ENCODE results near the gene SCG5. TPM values are rescaled to one million over a fixed set of nuclear protein-coding genes. Genes with fewer than 3 reads are reported as not detected.

The SCG5 gene
- polyA plus RNA-seq, 1 of the 3 experiments (the other 2 are of a cell fraction): 11.0 TPM

- POLR2A ChIA-PET: no interaction called here
Measured at GRCh38 chr15:32736701-32737061, 95.2 kb downstream of the SCG5 start.

GRCh38 chr15:32737304-32737703 lies 95.8 kb downstream of the SCG5 start:
- no peak overlapping the region for H3K4me2 ChIP-seq
- CTCF ChIA-PET: interaction anchor here (0.6 kb wide), 1 partner anchor 38 kb away, joined by 3 read pairs; no protein-coding TSS in a partner anchor
- H3K79me2 ChIP-seq (ENCODE audit: insufficient read depth): peaks cover 3% of the 10 kb centered on the region; the same call in 1 of the 2 replicates
- 86% methylated on average over 4 of the region's 4 CpGs for WGBS (ENCODE audit: low lambda C conversion rate)
- peaks cover under 1% of the 10 kb centered on the region; the same call in 1 of the 2 replicates for H4K20me1 ChIP-seq (ENCODE audit: insufficient read depth)
- H3K36me3 ChIP-seq (replicated peaks in 1 of 2; ENCODE audit: control insufficient read depth in 1 of 2, insufficient read depth in 2 of 2, low read length in 1 of 2): peaks cover 3 to 46% of the 10 kb centered on the region in 2 experiments
- no peak overlapping the region for H3K4me3 ChIP-seq (ENCODE audit: low read depth in 2 of 2, low read length in 1 of 2)
- no peaks in the 10 kb centered on the region for H3K27me3 ChIP-seq (ENCODE audit: insufficient read depth)
- DNase-seq: no peak
- peaks cover 98% of the 10 kb centered on the region for H3F3A ChIP-seq (replicated peaks; ENCODE audit: insufficient read depth)
- POLR2A ChIA-PET: no interaction called here
- H3K9me2 ChIP-seq: no peaks in the 10 kb centered on the region
- TF ChIP-seq MAX (IDR thresholded peaks at IDR 0.05; ENCODE audit: low read depth) (no peak), GABPA (IDR thresholded peaks at IDR 0.05; ENCODE audit: low read depth) (no peak), GATA2 (CRISPR knock-in tag; IDR thresholded peaks at IDR 0.05) (no peak), SMC3 (IDR thresholded peaks at IDR 0.05; ENCODE audit: low read depth, low read length) (no peak), MEF2A (IDR thresholded peaks at IDR 0.05; ENCODE audit: borderline replicate concordance, low read depth) (no peak), ELF1 (IDR thresholded peaks at IDR 0.05) (no peak)
- TF ChIP-seq, protein P1, sequence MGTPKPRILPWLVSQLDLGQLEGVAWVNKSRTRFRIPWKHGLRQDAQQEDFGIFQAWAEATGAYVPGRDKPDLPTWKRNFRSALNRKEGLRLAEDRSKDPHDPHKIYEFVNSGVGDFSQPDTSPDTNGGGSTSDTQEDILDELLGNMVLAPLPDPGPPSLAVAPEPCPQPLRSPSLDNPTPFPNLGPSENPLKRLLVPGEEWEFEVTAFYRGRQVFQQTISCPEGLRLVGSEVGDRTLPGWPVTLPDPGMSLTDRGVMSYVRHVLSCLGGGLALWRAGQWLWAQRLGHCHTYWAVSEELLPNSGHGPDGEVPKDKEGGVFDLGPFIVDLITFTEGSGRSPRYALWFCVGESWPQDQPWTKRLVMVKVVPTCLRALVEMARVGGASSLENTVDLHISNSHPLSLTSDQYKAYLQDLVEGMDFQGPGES (IDR thresholded peaks at IDR 0.05; ENCODE audit: low read depth, low read length): no peak
- no peaks in the 10 kb centered on the region for H3K9me3 ChIP-seq
- no peak overlapping the region for H3K27ac ChIP-seq (ENCODE audit: low read depth in 2 of 2, low read length in 1 of 2)
- H2AFZ ChIP-seq (ENCODE audit: low read depth): no peak overlapping the region
- no peak overlapping the region for H3K9ac ChIP-seq
- no peaks in the 10 kb centered on the region for H3K4me1 ChIP-seq (ENCODE audit: control insufficient read depth in 1 of 2, insufficient read depth in 2 of 2, low read depth in 1 of 2, low read length in 1 of 2)

More at GRCh38 chr15:32736701-32737061, 95.2 kb downstream of the SCG5 start:
- Histone ChIP-seq H3K27me3 (ENCODE audit: insufficient read depth) (no peaks in the 10 kb centered on the region), H3K9me3 (no peaks in the 10 kb centered on the region), H3K79me2 (ENCODE audit: insufficient read depth) (peaks cover 9% of the 10 kb centered on the region; the same call in 1 of the 2 replicates), H3K4me3 (ENCODE audit: low read depth in 2 of 2, low read length in 1 of 2) (no peak overlapping the region), H3K27ac (ENCODE audit: low read depth in 2 of 2, low read length in 1 of 2) (no peak overlapping the region), H3F3A (replicated peaks; ENCODE audit: insufficient read depth) (peaks cover 98% of the 10 kb centered on the region), H3K4me1 (ENCODE audit: control insufficient read depth in 1 of 2, insufficient read depth in 2 of 2, low read depth in 1 of 2, low read length in 1 of 2) (no peaks in the 10 kb centered on the region), H3K4me2 (no peak overlapping the region), H3K9me2 (no peaks in the 10 kb centered on the region), H4K20me1 (ENCODE audit: insufficient read depth) (peaks cover 5% of the 10 kb centered on the region; the same call in 1 of the 2 replicates), H2AFZ (ENCODE audit: low read depth) (no peak overlapping the region), H3K9ac (no peak overlapping the region), H3K36me3 (replicated peaks in 1 of 2; ENCODE audit: control insufficient read depth in 1 of 2, insufficient read depth in 2 of 2, low read length in 1 of 2) (peaks cover 7 to 46% of the 10 kb centered on the region in 2 experiments)
- no peak for DNase-seq
- WGBS (ENCODE audit: low lambda C conversion rate): 95% methylated on average over 2 of the region's 2 CpGs
- TF ChIP-seq EZH2phosphoT487 (IDR thresholded peaks at IDR 0.05; ENCODE audit: borderline replicate concordance, low read depth) (no peak), TAF1 (IDR thresholded peaks at IDR 0.05; ENCODE audit: borderline replicate concordance, low read depth, low read length) (no peak), GATA2 (CRISPR knock-in tag; IDR thresholded peaks at IDR 0.05) (no peak), MAX (IDR thresholded peaks at IDR 0.05; ENCODE audit: low read depth) (no peak), RCOR1 (IDR thresholded peaks at IDR 0.05; ENCODE audit: low read length) (no peak), RAD21 (IDR thresholded peaks at IDR 0.05; ENCODE audit: low read length) (no peak), ELF1 (IDR thresholded peaks at IDR 0.05) (no peak), EP300 (IDR thresholded peaks at IDR 0.05; ENCODE audit: borderline replicate concordance in 1 of 2, low read depth in 1 of 2, low read length in 1 of 2) (no peak), MEF2A (IDR thresholded peaks at IDR 0.05; ENCODE audit: borderline replicate concordance, low read depth) (no peak)
- TF ChIP-seq, protein P2, sequence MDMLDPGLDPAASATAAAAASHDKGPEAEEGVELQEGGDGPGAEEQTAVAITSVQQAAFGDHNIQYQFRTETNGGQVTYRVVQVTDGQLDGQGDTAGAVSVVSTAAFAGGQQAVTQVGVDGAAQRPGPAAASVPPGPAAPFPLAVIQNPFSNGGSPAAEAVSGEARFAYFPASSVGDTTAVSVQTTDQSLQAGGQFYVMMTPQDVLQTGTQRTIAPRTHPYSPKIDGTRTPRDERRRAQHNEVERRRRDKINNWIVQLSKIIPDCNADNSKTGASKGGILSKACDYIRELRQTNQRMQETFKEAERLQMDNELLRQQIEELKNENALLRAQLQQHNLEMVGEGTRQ (IDR thresholded peaks at IDR 0.05; ENCODE audit: borderline replicate concordance, low read depth, low read length): no peak
- CTCF ChIA-PET: no interaction called here

Data from SK-N-SH (cell line).